Right ventricle myocardium superior (tissue), 1 donor: ENCODE data around the gene NFKBIZ. TPM values are rescaled to one million over a fixed set of nuclear protein-coding genes. Genes with fewer than 3 reads are reported as not detected.

Experiments used
- ATAC-seq: fragments of 200-7000 bp; cut with Tn5 transposase; one replicate; pipeline ENCODE4 v1.9.1; 2020; ENCODE audit warnings: mild to moderate bottlenecking; ENCODE audit not compliant: poor library complexity
- DNase-seq: peaks from one replicate; pipeline ENCODE4 v3.0.0-alpha.2; 2020
- intact Hi-C: fragments of 100-400 bp; cut with DNase I; formaldehyde crosslinking; loops from one replicate; pipeline ENCODE4 v1.11.2; 2022
- total RNA-seq: library from RNA; stranded (reverse); fragmentation: NEBNext Ultra II Directional; extraction: Animal tissue kit (Norgen Biotek cat#: 25700); gene quantifications from one replicate; pipeline ENCODE4 v1.2.1, GENCODE V29; 2021
- donor health status: DM: no; HTN: yes; CAD: no; lungs with severe emphysema.

NFKBIZ gene
- total RNA-seq, 1 donor from 2014 or later: 12.9 TPM

- intact Hi-C loops: no loop called here
- DNase-seq (no peak), ATAC-seq (no peak)
These were observed 2.6 kb upstream of the NFKBIZ start for GRCh38 chr3:101846709-101847108.

- intact Hi-C loops: no loop called here
- DNase-seq: no peak
- ATAC-seq: no peak
These were observed 2.0 kb upstream of the NFKBIZ start for GRCh38 chr3:101847328-101847727.

- intact Hi-C loops: loop anchor here (2.0 kb wide), 1 partner anchor 20 kb away; no protein-coding TSS in a partner anchor
- no peak for DNase-seq
- no peak for ATAC-seq
These were observed 988 bp upstream of the NFKBIZ start for GRCh38 chr3:101848326-101848725.

- DNase-seq (peak; percentile 70), ATAC-seq (peak; percentile 53)
- intact Hi-C loops: loop anchor here (2.0 to 5.0 kb wide), 2 partner anchors 21 to 37 kb away; no protein-coding TSS in a partner anchor
These were observed 466 bp downstream of the NFKBIZ start for GRCh38 chr3:101849714-101850245.

GRCh38 chr3:101850246-101851051, 1.1 kb downstream of the NFKBIZ start:
- ATAC-seq (no peak), DNase-seq (no peak)
- intact Hi-C loops: loop anchor here (5.0 kb wide), 1 partner anchor 38 kb away; no protein-coding TSS in a partner anchor

- intact Hi-C loops: loop anchor here (5.0 kb wide), 1 partner anchor 39 kb away; no protein-coding TSS in a partner anchor
- ATAC-seq (no peak), DNase-seq (no peak)
These were observed 1.9 kb downstream of the NFKBIZ start for GRCh38 chr3:101851072-101851770.

GRCh38 chr3:101851850-101852714, 2.8 kb downstream of the NFKBIZ start:
- DNase-seq: no peak
- no peak for ATAC-seq
- intact Hi-C loops: loop anchor here (5.0 kb wide), 1 partner anchor 40 kb away; no protein-coding TSS in a partner anchor

GRCh38 chr3:101852983-101853840, 3.9 kb downstream of the NFKBIZ start:
- DNase-seq (no peak), ATAC-seq (no peak)
- intact Hi-C loops: loop anchor here (5.0 kb wide), 1 partner anchor 41 kb away; no protein-coding TSS in a partner anchor

- ATAC-seq: no peak
- intact Hi-C loops: loop anchor here (5.0 kb wide), 1 partner anchor 42 kb away; no protein-coding TSS in a partner anchor
These were observed 4.7 kb downstream of the NFKBIZ start for GRCh38 chr3:101853982-101854381.

DNA sequence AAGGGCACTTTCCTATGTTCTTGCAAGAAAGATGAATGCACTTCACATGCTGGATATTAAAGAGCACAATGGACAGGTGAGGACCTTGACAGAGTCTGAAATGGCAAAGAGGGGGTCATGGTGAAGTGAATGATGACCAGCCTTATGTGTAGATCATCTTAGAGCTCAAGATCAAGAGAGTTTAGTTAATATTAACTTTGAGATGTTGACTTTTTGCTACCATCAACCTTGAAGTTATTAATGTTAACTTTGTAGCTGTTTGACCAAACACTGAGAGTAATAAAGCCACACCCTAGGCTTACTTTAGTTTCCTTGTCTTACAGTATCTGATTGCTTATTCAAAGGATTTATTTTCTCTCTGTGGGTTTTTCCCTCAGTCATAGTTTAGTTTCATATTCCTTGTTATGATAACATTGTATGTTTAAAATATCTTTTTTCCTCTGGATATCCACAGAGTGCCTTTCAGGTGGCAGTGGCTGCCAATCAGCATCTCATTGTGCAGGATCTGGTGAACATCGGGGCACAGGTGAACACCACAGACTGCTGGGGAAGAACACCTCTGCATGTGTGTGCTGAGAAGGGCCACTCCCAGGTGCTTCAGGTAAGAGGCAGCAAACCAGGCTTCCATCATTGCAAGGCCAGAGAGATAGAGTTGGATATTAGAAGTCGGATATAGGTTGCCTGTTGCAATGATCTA, 5.4 kb downstream of the NFKBIZ start:
- DNase-seq: no peak
- ATAC-seq: no peak
- intact Hi-C loops: loop anchor here (5.0 kb wide), 1 partner anchor 42 kb away; no protein-coding TSS in a partner anchor

More at GRCh38 chr3:101853982-101854381, 4.7 kb downstream of the NFKBIZ start:
- no peak for DNase-seq

- ATAC-seq (no peak), DNase-seq (no peak)
- intact Hi-C loops: no loop called here
These were observed 8.0 kb downstream of the NFKBIZ start for GRCh38 chr3:101857301-101857741.

DNA sequence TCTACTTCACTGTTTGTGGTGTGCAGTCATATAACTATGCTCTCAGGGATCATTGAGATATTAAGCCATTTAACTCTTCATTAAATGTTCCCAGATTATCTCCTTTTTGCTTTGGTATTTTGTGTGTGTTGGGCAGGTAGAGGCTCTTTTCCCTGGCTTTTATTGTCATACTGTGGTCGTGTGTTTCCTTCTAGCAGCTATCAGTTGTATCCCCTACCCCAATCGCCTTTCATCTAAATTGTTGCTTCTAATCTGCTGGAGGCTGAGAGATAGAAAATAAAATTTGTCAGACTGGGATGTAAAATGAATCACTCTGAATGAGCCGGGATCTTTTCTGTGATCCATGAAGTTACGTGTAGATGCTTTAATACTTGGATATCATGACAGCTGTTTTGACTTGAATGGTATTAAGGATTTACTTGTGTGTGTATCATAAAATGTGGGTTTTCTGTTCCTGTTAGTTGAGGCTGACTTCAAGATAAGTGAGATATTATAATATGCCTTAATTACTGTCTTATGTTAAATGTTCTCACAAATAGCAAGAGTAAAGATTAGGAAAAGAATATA, 9.2 kb downstream of the NFKBIZ start:
- ATAC-seq: no peak
- intact Hi-C loops: no loop called here
- DNase-seq: no peak

DNA sequence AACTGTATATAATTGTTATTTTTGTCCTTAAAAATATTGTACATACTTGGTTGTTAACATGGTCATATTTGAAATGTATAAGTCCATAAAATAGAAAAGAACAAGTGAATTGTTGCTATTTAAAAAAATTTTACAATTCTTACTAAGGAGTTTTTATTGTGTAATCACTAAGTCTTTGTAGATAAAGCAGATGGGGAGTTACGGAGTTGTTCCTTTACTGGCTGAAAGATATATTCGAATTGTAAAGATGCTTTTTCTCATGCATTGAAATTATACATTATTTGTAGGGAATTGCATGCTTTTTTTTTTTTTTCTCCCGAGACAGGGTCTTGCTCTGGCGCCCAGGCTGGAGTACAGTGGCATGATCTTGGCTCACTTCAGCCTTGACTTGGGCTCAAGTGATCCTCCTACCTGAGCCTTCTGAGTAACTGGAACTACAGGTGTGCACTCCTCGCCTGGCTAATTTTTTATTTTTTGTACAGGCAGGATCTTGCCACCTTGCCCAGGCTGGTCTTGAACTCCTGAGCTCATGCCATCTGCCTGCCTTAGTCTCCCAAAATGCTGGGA, 10.7 kb downstream of the NFKBIZ start:
- ATAC-seq (no peak), DNase-seq (no peak)
- intact Hi-C loops: no loop called here

GRCh38 chr3:101861212-101861788, 12.0 kb downstream of the NFKBIZ start:
- intact Hi-C loops: no loop called here
- DNase-seq: no peak
- ATAC-seq: no peak

DNA sequence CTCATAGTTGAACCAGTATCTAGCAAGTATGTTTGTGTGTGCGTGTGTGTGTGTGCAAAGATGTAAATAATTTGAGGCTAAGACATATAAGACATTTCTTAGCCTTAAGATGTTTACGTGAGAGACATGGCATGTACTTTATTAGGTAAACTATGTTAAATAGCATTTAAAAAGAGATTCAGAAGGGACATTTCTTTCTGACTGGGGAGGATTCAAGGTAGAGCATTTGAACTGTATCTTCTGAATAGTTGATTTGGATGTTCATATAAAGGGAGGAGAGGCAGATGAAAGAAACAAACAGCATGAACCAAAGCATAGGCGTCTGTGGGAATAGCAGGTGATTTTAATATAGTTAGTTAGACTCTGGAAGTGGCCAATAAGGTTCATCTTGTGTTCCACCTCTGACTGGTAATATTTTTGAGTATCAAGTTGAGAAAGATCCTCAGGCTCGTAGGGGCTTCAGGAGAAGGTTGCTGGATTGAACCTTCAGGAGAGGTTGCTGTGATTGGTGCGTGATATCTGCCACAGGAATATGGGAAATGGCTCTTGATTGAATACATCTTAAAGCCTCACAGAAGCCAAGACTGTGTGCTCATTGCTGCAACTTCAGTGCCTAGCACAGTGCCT, 12.6 kb downstream of the NFKBIZ start:
- intact Hi-C loops: no loop called here
- ATAC-seq: no peak
- DNase-seq: no peak
